Daoy (cell line): Measurements from ENCODE around the gene MS4A1. TPM values are rescaled to one million over a fixed set of nuclear protein-coding genes. Genes with fewer than 3 reads are reported as not detected.
A peak's percentile ranks its signal among the peaks of the same experiment; 100 is the strongest.
"Not testable (repeated sequence)": the region's sequence is repeated elsewhere in the genome, so short reads cannot be mapped to it uniquely, and the experiment has no call there.

Experiments used
- DNase-seq: peaks from one replicate; pipeline ENCODE4 v3.0.0-alpha.2; 2015; ENCODE audit warnings: low read depth
- total RNA-seq: library from RNA; depleted of rRNA; stranded (reverse); fragments of >200 nt; shearing (Covaris generic); gene quantifications from 2 replicates; pipeline ENCODE4 v1.2.3, GENCODE V29; 2014; rRNA removed

MS4A1 gene
- total RNA-seq, 1 experiment from 2014 or later: not detected

DNA sequence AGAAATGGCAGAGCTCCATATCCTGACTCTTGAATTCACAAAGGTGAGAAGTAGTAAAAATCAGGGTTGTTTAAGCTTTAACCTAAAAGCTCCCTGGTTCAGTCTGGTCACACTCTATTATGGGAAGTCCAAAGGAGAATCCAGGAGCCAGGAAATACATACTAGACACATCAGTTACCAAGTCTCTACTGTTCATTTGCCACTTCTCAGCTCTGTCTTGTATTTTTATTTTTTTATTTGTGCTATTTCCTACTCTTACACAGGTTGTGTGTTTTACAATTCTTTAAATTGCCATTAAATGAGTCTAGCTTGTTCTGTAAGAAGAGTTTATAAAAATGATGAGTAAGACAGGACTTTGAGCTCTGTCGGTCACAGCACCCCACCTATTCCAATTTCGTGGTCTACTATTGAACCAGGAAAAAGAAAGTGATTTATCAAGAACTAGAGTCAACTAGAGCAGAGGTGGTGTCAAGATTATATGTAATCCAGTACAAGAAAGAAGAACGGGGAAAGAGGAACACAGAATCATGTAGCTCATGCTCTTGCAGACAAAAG, 46.7 kb downstream of the MS4A1 start:
- DNase-seq: no peak

GRCh38 chr11:60504219-60504905, 48.7 kb downstream of the MS4A1 start:
- no peak for DNase-seq

DNA sequence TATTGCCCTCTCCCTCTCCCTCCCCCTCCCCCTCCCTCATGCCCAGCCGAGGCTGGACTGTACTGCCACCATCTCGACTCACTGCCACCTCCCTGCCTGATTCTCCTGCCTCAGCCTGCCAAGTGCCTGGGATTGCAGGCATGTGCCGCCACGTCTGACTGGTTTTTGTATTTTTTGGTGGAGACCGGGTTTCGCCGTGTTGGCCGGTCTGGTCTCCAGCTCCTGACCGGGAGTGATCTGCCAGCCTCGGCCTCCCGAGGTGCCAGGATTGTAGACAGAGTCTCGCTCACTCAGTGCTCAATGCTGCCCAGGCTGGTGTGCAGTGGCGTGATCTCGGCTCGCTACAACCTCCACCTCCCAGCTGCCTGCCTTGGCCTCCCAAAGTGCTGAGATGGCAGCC, 54.0 kb downstream of the MS4A1 start:
- not testable (repeated sequence) for DNase-seq

DNA sequence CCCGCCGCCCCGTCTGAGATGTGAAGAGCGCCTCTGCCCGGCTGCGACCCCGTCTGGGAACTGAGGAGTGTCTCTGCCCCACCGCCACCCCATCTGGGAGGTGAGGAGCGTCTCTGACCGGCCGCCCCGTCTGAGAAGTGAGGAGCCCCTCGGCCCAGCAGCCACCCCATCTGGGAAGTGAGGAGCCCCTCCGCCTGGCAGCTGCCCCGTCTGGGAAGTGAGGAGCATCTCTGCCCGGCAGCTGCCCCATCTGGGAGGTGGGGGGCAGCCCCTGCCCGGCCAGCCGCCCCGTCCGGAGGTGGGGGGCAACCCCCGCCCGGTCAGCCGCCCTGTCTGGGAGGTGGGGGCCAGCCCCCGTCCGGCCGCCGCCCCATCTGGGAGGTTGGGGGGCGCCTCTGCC, 54.6 kb downstream of the MS4A1 start:
- not testable (repeated sequence) for DNase-seq

GRCh38 chr11:60511393-60511792, 55.7 kb downstream of the MS4A1 start:
- no peak for DNase-seq

GRCh38 chr11:60512651-60513225, 57.1 kb downstream of the MS4A1 start:
- DNase-seq: no peak

GRCh38 chr11:60513496-60514460, 58.1 kb downstream of the MS4A1 start:
- DNase-seq: no peak

GRCh38 chr11:60515144-60515855, 59.7 kb downstream of the MS4A1 start, which contains the start of gene MS4A13:
Gene MS4A13 (plus strand): TSS chr11:60515392. CDS start chr11:60518084, 2,692 bp downstream.
- DNase-seq: peak; percentile 95

Other genes starting within 250 kb of the MS4A1 start
- gene MS4A4E, start 212.7 kb upstream of the MS4A1 start, total RNA-seq: not detected in 2 replicates
- not detected in 2 replicates for gene MS4A4A, start 175.2 kb upstream of the MS4A1 start, total RNA-seq
- gene MS4A6E, start 128.6 kb upstream of the MS4A1 start, total RNA-seq: not detected in 2 replicates
- not detected in 2 replicates for gene MS4A7, start 77.3 kb upstream of the MS4A1 start, total RNA-seq
- gene MS4A14, start 59.4 kb upstream of the MS4A1 start, total RNA-seq: not detected in 2 replicates
- gene MS4A5, start 26.3 kb upstream of the MS4A1 start, total RNA-seq: not detected in 2 replicates
- not detected in 2 replicates for gene MS4A12, start 36.9 kb downstream of the MS4A1 start, total RNA-seq
- gene MS4A13, start 59.5 kb downstream of the MS4A1 start, total RNA-seq: 0.86 TPM in 1 of 2 replicates, not detected in the other
- gene MS4A8, start 243.8 kb downstream of the MS4A1 start, total RNA-seq: not detected in 2 replicates